Measurements from ENCODE around the gene CAGE1.

Gene CAGE1

DNA sequence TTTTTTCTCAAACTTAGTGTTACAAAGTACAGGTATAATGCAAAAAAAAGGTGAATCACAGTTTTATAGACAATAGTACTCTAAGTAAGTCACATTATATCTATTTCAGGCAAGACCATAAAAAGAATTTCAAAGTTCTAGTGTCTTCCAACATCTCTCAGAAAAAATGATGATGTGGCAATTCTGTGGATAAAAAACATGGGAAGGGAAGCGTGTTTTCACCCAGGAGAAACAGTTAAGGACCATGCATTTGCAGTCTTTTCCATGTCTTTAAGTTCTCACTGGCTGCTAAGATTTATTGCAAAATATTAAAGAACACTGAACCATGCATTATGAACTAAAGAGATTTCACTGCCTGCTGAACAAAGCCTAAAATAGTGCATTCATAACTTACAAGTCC lies 78.4 kb downstream of the CAGE1 start:
- H3K27ac ChIP-seq (ENCODE audit: low read depth, low read length, severe bottlenecking): no peak overlapping the region
- H3K4me1 ChIP-seq (ENCODE audit: control insufficient read depth, insufficient read depth, low read length, poor library complexity, severe bottlenecking): peaks cover 22% of the 10 kb centered on the region
- peak overlapping the region; percentile 97 for H3K4me3 ChIP-seq (ENCODE audit: extremely low read depth, insufficient read depth, low read length, poor library complexity, severe bottlenecking)
- WGBS, 2 experiments (ENCODE audit: insufficient coverage in 2 of 2): no CpG with 5 or more reads among the region's 1 CpG
- H3K9me3 ChIP-seq (ENCODE audit: control insufficient read depth, low read length): no peaks in the 10 kb centered on the region
- H3K36me3 ChIP-seq (ENCODE audit: control insufficient read depth, insufficient read depth, low read length): peaks cover 46% of the 10 kb centered on the region

DNA sequence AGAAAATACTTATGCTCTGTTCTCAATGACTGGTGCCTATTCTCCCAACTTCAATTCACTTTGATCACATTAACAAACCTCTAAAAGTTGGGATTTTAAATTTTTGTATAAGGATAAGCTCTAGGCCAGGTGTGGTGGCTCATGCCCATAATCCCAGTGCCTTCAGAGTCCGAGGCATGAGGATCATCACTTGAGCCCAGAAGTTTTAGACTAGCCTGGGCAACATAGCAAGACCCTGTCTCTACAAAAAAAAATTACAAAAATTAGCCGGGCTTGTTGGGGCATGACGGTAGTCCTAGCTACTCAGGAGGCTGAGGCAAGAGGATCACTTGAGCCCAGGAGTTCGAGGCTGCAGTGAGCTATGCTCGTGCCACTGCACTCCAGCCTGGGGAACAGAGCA lies 80.5 kb downstream of the CAGE1 start:
- Histone ChIP-seq H3K9me3 (ENCODE audit: control insufficient read depth, low read length) (no peaks in the 10 kb centered on the region), H3K36me3 (ENCODE audit: control insufficient read depth, insufficient read depth, low read length) (peaks cover 67% of the 10 kb centered on the region), H3K27ac (ENCODE audit: low read depth, low read length, severe bottlenecking) (no peak overlapping the region), H3K4me3 (ENCODE audit: extremely low read depth, insufficient read depth, low read length, poor library complexity, severe bottlenecking) (no peak overlapping the region), H3K4me1 (ENCODE audit: control insufficient read depth, insufficient read depth, low read length, poor library complexity, severe bottlenecking) (peaks cover 21% of the 10 kb centered on the region)
- 94 to 97% methylated on average over 4 to 5 of the region's 5 CpGs for WGBS, 2 experiments (ENCODE audit: insufficient coverage in 2 of 2)

DNA sequence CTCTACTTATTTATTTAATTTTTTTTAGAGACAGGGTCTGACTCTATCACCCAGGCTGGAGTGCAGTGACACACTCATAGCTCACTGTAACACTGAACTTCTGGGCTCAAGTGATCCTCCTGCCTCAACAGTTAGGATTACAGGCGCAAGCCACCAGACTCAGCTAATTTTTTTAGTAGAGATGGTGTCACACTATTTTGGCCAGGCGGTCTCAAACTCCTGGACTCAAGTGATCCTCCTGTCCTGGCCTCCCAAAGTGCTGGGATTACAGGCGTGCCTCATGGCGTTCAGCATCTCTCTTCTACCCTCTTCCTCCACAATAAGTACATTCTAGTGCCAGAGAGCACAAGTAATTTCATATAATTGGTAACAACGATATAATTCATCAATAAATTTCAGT lies 82.0 kb downstream of the CAGE1 start:
- Histone ChIP-seq H3K9me3 (ENCODE audit: control insufficient read depth, low read length) (no peaks in the 10 kb centered on the region), H3K4me3 (ENCODE audit: extremely low read depth, insufficient read depth, low read length, poor library complexity, severe bottlenecking) (no peak overlapping the region), H3K27ac (ENCODE audit: low read depth, low read length, severe bottlenecking) (no peak overlapping the region), H3K4me1 (ENCODE audit: control insufficient read depth, insufficient read depth, low read length, poor library complexity, severe bottlenecking) (peaks cover 14% of the 10 kb centered on the region), H3K36me3 (ENCODE audit: control insufficient read depth, insufficient read depth, low read length) (peaks cover 82% of the 10 kb centered on the region)
- WGBS, 2 experiments (ENCODE audit: insufficient coverage in 2 of 2): 95 to 98% methylated on average over 5 of the region's 5 CpGs

GRCh38 chr6:7304821-7305220 lies 84.7 kb downstream of the CAGE1 start:
- peaks cover 93% of the 10 kb centered on the region for H3K36me3 ChIP-seq (ENCODE audit: control insufficient read depth, insufficient read depth, low read length)
- H3K27ac ChIP-seq (ENCODE audit: low read depth, low read length, severe bottlenecking): no peak overlapping the region
- H3K9me3 ChIP-seq (ENCODE audit: control insufficient read depth, low read length): no peaks in the 10 kb centered on the region
- WGBS, 2 experiments (ENCODE audit: insufficient coverage in 2 of 2): 40% methylated on average over 1 of the region's 1 CpG; no CpG with 5 or more reads in 1 of the 2 experiments
- H3K4me3 ChIP-seq (ENCODE audit: extremely low read depth, insufficient read depth, low read length, poor library complexity, severe bottlenecking): no peak overlapping the region
- no peaks in the 10 kb centered on the region for H3K4me1 ChIP-seq (ENCODE audit: control insufficient read depth, insufficient read depth, low read length, poor library complexity, severe bottlenecking)

DNA sequence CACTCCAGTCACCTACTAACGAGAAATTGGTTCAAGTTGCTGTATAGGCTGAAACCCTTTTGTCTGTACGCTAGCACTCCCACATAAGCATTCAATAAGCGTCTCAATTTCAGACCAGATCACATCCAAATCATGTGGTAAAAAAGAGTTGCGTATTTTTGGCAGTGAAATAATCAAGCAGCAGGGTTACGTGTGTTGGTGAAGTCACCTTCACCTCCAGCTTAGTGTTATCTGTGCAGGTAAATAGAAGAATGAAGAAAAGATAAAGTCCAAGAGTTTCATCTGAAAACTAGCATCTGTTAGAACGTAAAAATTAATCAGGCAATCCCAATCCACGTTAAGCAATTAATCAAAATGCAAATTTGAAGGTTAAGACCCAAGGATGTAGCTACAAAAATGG lies 87.8 kb downstream of the CAGE1 start:
- no peak overlapping the region for H3K4me3 ChIP-seq (ENCODE audit: extremely low read depth, insufficient read depth, low read length, poor library complexity, severe bottlenecking)
- WGBS, 2 experiments (ENCODE audit: insufficient coverage in 2 of 2): 100% methylated on average over 1 to 3 of the region's 7 CpGs
- no peaks in the 10 kb centered on the region for H3K4me1 ChIP-seq (ENCODE audit: control insufficient read depth, insufficient read depth, low read length, poor library complexity, severe bottlenecking)
- no peaks in the 10 kb centered on the region for H3K9me3 ChIP-seq (ENCODE audit: control insufficient read depth, low read length)
- no peak overlapping the region for H3K27ac ChIP-seq (ENCODE audit: low read depth, low read length, severe bottlenecking)
- H3K36me3 ChIP-seq (ENCODE audit: control insufficient read depth, insufficient read depth, low read length): peaks cover 83% of the 10 kb centered on the region

DNA sequence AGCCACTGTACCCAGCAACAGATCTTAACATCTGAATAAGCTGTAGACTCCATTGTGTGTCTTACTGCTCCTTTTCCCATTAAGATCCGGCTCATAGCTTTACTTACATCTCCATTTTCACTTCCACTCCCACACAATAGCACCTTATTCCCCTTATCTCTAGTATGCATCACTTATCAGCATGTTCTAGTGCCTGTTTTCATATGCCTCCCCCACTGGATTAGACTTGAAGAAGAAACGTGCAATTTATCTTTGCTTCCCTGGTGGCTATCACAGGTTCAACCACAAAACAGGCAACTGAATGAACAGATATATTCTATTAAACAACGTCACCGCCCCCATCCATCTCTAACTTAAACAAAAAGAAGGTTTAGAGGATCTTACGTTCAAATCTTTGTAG lies 88.6 kb downstream of the CAGE1 start:
- Histone ChIP-seq H3K9me3 (ENCODE audit: control insufficient read depth, low read length) (no peaks in the 10 kb centered on the region), H3K4me1 (ENCODE audit: control insufficient read depth, insufficient read depth, low read length, poor library complexity, severe bottlenecking) (no peaks in the 10 kb centered on the region), H3K4me3 (ENCODE audit: extremely low read depth, insufficient read depth, low read length, poor library complexity, severe bottlenecking) (no peak overlapping the region), H3K27ac (ENCODE audit: low read depth, low read length, severe bottlenecking) (no peak overlapping the region), H3K36me3 (ENCODE audit: control insufficient read depth, insufficient read depth, low read length) (peaks cover 79% of the 10 kb centered on the region)
- WGBS, 2 experiments (ENCODE audit: insufficient coverage in 2 of 2): 87 to 98% methylated on average over 3 to 5 of the region's 5 CpGs

GRCh38 chr6:7298113-7298512 lies 91.4 kb downstream of the CAGE1 start:
- no peak overlapping the region for H3K4me3 ChIP-seq (ENCODE audit: extremely low read depth, insufficient read depth, low read length, poor library complexity, severe bottlenecking)
- H3K4me1 ChIP-seq (ENCODE audit: control insufficient read depth, insufficient read depth, low read length, poor library complexity, severe bottlenecking): no peaks in the 10 kb centered on the region
- no CpG with 5 or more reads among the region's 1 CpG for WGBS, 2 experiments (ENCODE audit: insufficient coverage in 2 of 2)
- H3K27ac ChIP-seq (ENCODE audit: low read depth, low read length, severe bottlenecking): no peak overlapping the region
- H3K9me3 ChIP-seq (ENCODE audit: control insufficient read depth, low read length): no peaks in the 10 kb centered on the region
- peaks cover 67% of the 10 kb centered on the region for H3K36me3 ChIP-seq (ENCODE audit: control insufficient read depth, insufficient read depth, low read length)

- 100% methylated on average over 1 of the region's 2 CpGs; no CpG with 5 or more reads in 1 of the 2 experiments for WGBS, 2 experiments (ENCODE audit: insufficient coverage in 2 of 2)
- no peaks in the 10 kb centered on the region for H3K9me3 ChIP-seq (ENCODE audit: control insufficient read depth, low read length)
- H3K36me3 ChIP-seq (ENCODE audit: control insufficient read depth, insufficient read depth, low read length): peaks cover 67% of the 10 kb centered on the region
- no peak overlapping the region for H3K27ac ChIP-seq (ENCODE audit: low read depth, low read length, severe bottlenecking)
- no peaks in the 10 kb centered on the region for H3K4me1 ChIP-seq (ENCODE audit: control insufficient read depth, insufficient read depth, low read length, poor library complexity, severe bottlenecking)
- no peak overlapping the region for H3K4me3 ChIP-seq (ENCODE audit: extremely low read depth, insufficient read depth, low read length, poor library complexity, severe bottlenecking)
Observed at GRCh38 chr6:7296602-7297001, 92.9 kb downstream of the CAGE1 start.

DNA sequence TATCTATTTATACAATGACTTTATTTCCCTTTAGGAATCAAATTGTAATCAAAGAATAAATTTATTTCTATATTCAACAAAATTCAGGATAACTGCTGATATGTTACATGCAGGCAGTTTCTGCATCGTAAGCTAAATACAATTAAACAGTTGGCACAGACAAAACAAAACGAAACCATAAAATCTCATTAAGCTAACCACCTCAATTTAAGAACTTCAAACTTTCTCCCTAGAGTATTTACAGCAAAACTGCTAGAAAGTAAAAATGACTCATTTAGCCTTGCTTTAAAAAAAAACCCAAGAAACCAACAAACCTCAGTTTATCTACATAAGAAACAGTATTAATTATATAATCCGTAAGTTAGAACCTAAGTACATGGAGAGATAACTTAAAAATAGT lies 93.6 kb downstream of the CAGE1 start:
- H3K36me3 ChIP-seq (ENCODE audit: control insufficient read depth, insufficient read depth, low read length): peaks cover 66% of the 10 kb centered on the region

GRCh38 chr6:7292596-7293255 lies 96.8 kb downstream of the CAGE1 start:
- Histone ChIP-seq H3K4me1 (ENCODE audit: control insufficient read depth, insufficient read depth, low read length, poor library complexity, severe bottlenecking) (no peaks in the 10 kb centered on the region), H3K27ac (ENCODE audit: low read depth, low read length, severe bottlenecking) (no peak overlapping the region), H3K4me3 (ENCODE audit: extremely low read depth, insufficient read depth, low read length, poor library complexity, severe bottlenecking) (no peak overlapping the region), H3K36me3 (ENCODE audit: control insufficient read depth, insufficient read depth, low read length) (peaks cover 77% of the 10 kb centered on the region), H3K9me3 (ENCODE audit: control insufficient read depth, low read length) (no peaks in the 10 kb centered on the region)
- 67 to 100% methylated on average over 2 to 3 of the region's 6 CpGs for WGBS, 2 experiments (ENCODE audit: insufficient coverage in 2 of 2)

More for the DNA sequence above, 93.6 kb downstream of the CAGE1 start:
- H3K9me3 ChIP-seq (ENCODE audit: control insufficient read depth, low read length): no peaks in the 10 kb centered on the region
- WGBS, 2 experiments (ENCODE audit: insufficient coverage in 2 of 2): 50 to 86% methylated on average over 1 to 2 of the region's 3 CpGs
- no peak overlapping the region for H3K4me3 ChIP-seq (ENCODE audit: extremely low read depth, insufficient read depth, low read length, poor library complexity, severe bottlenecking)
- no peak overlapping the region for H3K27ac ChIP-seq (ENCODE audit: low read depth, low read length, severe bottlenecking)
- H3K4me1 ChIP-seq (ENCODE audit: control insufficient read depth, insufficient read depth, low read length, poor library complexity, severe bottlenecking): no peaks in the 10 kb centered on the region

DNA sequence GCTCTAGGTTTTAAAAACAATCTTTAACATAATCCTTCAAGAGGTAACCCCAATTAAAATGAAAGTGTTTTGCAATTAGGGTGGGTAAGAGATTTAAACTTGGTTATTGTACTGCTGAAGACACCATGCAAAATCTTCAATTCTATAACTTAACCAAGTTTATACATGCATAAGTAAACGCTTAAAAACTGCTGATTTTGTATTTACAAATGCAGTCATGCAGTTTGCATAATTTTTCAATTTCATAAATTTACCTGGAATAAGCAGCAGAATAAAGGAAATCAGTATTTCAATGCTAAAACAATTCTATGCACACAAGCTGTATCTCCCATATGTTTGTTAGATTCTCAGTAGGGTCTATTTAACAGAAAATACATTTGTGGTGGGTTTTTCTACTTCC lies 99.5 kb downstream of the CAGE1 start:
- Histone ChIP-seq H3K4me3 (ENCODE audit: extremely low read depth, insufficient read depth, low read length, poor library complexity, severe bottlenecking) (no peak overlapping the region), H3K9me3 (ENCODE audit: control insufficient read depth, low read length) (no peaks in the 10 kb centered on the region), H3K27ac (ENCODE audit: low read depth, low read length, severe bottlenecking) (no peak overlapping the region), H3K36me3 (ENCODE audit: control insufficient read depth, insufficient read depth, low read length) (peaks cover 84% of the 10 kb centered on the region), H3K4me1 (ENCODE audit: control insufficient read depth, insufficient read depth, low read length, poor library complexity, severe bottlenecking) (no peaks in the 10 kb centered on the region)
- no CpG with 5 or more reads among the region's 1 CpG for WGBS, 2 experiments (ENCODE audit: insufficient coverage in 2 of 2)
